IPS-NIHi7 (cell line): ENCODE results near the gene OR52B4.
"Not testable (repeated sequence)": the region's sequence is repeated elsewhere in the genome, so short reads cannot be mapped to it uniquely, and the experiment has no call there.

Experiments used
- DNase-seq: peaks from one replicate; pipeline ENCODE4 v3.0.0; 2012; ENCODE audit warnings: mixed read lengths; ENCODE audit errors: extremely low spot score

Gene OR52B4

GRCh38 chr11:4368286-4368685, at the start of gene OR52B4:
Gene OR52B4, minus strand, starts transcription at chr11:4368386. Its CDS starts 91 bp downstream, at chr11:4368295.
- no peak for DNase-seq

- DNase-seq, result no peak
These were observed 48.6 kb upstream of the OR52B4 start for GRCh38 chr11:4416816-4417215.

GRCh38 chr11:4416306-4416705, 48.1 kb upstream of the OR52B4 start:
- DNase-seq, result no peak

DNA sequence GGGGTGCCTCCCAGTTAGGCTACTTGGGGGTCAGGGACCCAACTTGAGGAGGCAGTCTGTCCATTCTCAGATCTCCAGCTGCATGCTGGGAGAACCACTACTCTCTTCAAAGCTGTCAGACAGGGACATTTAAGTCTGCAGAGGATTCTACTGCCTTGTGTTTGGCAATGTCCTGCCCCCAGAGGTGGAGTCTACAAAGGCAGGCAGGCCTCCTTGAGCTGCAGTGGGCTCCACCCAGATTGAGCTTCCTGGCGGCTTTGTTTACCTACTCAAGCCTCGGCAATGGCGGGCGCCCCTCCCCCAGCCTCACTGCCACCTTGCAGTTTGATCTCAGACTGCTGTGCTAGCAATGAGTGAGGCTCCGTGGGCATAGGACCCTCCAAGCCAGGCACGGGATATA, 38.0 kb upstream of the OR52B4 start:
- not testable (repeated sequence) for DNase-seq

GRCh38 chr11:4393858-4394223, 25.7 kb upstream of the OR52B4 start:
- no peak for DNase-seq

GRCh38 chr11:4393209-4393857, 25.1 kb upstream of the OR52B4 start, which contains the start of gene TRIM21:
Gene TRIM21, minus strand, starts transcription at chr11:4393702. Its CDS starts 3,293 bp downstream, at chr11:4390409.
- DNase-seq, result peak; percentile 87

GRCh38 chr11:4388221-4388620, 20.0 kb upstream of the OR52B4 start:
- DNase-seq, result no peak

- DNase-seq, result no peak
These were observed 18.0 kb upstream of the OR52B4 start for GRCh38 chr11:4385978-4386740.

- DNase-seq, result no peak
These were observed 13.7 kb upstream of the OR52B4 start for GRCh38 chr11:4381901-4382300.

DNA sequence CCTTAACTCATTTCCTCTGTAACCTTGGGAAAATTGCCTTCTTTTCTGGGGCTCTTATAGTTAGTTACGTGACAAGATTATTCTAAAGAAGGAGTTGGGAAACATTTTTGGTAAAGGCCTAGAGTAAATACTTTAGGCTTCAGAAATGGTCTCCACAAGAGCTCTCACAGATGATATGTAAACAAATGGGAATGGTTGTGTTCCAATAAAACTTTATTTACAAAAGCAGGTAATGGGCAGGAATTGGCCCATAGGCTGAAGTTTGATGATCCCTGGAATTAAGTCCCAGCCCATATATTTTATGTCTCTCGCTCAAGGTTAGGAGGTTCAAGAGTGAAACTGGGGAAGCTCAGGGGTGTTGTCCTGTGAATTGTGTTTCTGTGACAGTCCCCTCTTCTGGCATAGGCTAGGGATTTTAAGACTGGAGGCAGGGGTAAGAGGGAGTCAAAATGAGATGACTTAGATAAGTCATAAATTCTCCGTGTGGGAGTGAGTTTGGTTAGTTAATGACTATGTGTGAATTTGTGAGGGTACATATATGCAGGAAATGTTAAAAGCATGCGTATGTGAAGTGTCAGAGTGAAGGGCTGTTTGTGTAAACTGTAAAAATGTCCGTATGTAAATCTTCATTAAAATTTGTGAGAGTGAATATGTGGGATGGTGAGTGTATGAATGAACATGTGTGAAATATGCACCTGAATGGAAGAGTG, 7.4 kb upstream of the OR52B4 start:
- no peak for DNase-seq

DNA sequence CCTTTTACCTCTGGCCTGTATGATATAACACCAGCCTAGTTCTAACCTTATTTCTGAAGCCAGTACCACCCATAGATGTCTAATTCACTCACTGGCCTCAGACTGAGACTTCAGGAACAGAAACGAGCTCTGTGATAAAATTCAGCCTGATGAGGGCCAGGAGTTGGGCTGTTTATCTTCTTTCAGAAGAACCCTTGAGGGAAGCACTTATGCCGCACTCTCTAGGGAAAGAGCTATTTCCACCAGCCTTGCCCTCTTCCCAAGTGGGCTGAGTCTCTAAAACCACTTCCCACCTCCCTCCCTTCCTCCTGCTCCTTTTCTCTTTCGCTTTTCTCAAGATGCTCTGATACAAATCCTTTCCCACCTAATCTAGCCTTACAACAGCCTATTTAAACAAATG, 2.0 kb upstream of the OR52B4 start:
- DNase-seq, result no peak

DNA sequence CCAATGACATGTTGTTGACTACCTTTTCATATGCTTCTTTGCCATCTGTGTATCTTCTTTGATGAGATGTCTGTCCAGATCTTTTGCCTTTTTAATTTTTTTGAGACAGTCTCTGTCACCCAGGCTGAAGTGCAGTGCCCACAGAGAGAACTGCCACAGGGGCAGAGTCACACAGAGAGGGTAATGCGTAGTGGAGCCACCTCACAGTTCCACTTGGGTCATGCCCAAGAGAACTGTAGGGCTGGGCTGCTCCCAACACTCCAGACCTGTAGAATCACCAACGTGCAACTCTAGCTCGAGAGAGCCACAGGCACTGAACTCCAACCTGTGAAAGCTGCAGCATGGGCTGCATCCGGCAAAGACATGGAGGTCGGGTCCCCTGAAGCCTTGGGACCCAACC, 20.0 kb downstream of the OR52B4 start:
- DNase-seq, result not testable (repeated sequence)

GRCh38 chr11:4345366-4345765, 22.8 kb downstream of the OR52B4 start:
- not testable (repeated sequence) for DNase-seq

- DNase-seq, result not testable (repeated sequence)
These were observed 33.8 kb downstream of the OR52B4 start for GRCh38 chr11:4334356-4334755.
